Keratinocyte (primary cell): ENCODE data around the gene MCM3AP. TPM values are rescaled to one million over a fixed set of nuclear protein-coding genes. Genes with fewer than 3 reads are reported as not detected.

Source experiments
- DNase-seq: peaks from one replicate; pipeline ENCODE4 v3.0.0-alpha.2; 2011; ENCODE audit warnings: low read depth, missing footprints, low spot score
- FAIRE-seq: peaks from 2 replicates; lab custom pipeline; 2011; peaks lifted over from hg19 to GRCh38; lab: Jason Lieb, UNC
- H2AFZ ChIP-seq: 2 replicates; pipeline ENCODE4 v1.6.0; 2012; ENCODE audit warnings: low read length, control low read depth, inconsistent platforms; ENCODE audit not compliant: control insufficient read depth
- H3K27ac ChIP-seq: 2 replicates; pipeline ENCODE4 v1.5.1; 2011; ENCODE audit warnings: low read length; ENCODE audit not compliant: control insufficient read depth, insufficient read depth
- H3K27me3 ChIP-seq: 3 replicates; pipeline ENCODE4 v1.6.0; 2011; ENCODE audit warnings: low read length; ENCODE audit not compliant: control insufficient read depth, insufficient read depth; ENCODE audit errors: extremely low read depth
- H3K36me3 ChIP-seq, 2 experiments: 2 replicates in 1 of 2; 3 replicates in 1 of 2; pipeline ENCODE4 v1.5.1; 2011; ENCODE audit warnings: low read length in 2 of 2, mild to moderate bottlenecking in 1 of 2; ENCODE audit not compliant: control insufficient read depth in 2 of 2, insufficient read depth in 2 of 2; ENCODE audit errors: extremely low read depth in 1 of 2
- H3K4me1 ChIP-seq: 3 replicates; pipeline ENCODE4 v1.5.1; 2011; ENCODE audit warnings: low read length; ENCODE audit not compliant: control insufficient read depth, insufficient read depth; ENCODE audit errors: extremely low read depth
- H3K4me2 ChIP-seq: 3 replicates; pipeline ENCODE4 v1.6.0; 2011; ENCODE audit warnings: low read depth, low read length; ENCODE audit not compliant: control insufficient read depth, insufficient read depth; ENCODE audit errors: extremely low read depth
- H3K4me3 ChIP-seq, 3 experiments: fragments of 200-600 bp in 1 of 3; sonication (generic) in 1 of 3; 2 replicates in 2 of 3; 3 replicates in 1 of 3; pipeline ENCODE4 v1.5.1; 2011 to 2016; ENCODE audit warnings: low read length in 3 of 3, mild to moderate bottlenecking in 3 of 3, control low read depth in 2 of 3, inconsistent platforms in 1 of 3, low read depth in 1 of 3, mixed read lengths in 1 of 3, mixed run types in 1 of 3, moderate library complexity in 1 of 3; ENCODE audit not compliant: control insufficient read depth in 2 of 3, insufficient read depth in 2 of 3; ENCODE audit errors: extremely low read depth in 1 of 3
- H3K79me2 ChIP-seq: 2 replicates; pipeline ENCODE4 v1.6.0; 2012; ENCODE audit warnings: low read length; ENCODE audit not compliant: control insufficient read depth, insufficient read depth
- H3K9ac ChIP-seq: 3 replicates; pipeline ENCODE4 v1.6.0; 2011; ENCODE audit warnings: low read length; ENCODE audit not compliant: control insufficient read depth, insufficient read depth; ENCODE audit errors: extremely low read depth
- H3K9me1 ChIP-seq: 3 replicates; pipeline ENCODE4 v1.6.0; 2011; ENCODE audit warnings: low read length; ENCODE audit not compliant: control insufficient read depth, insufficient read depth; ENCODE audit errors: extremely low read depth
- H3K9me3 ChIP-seq: 2 replicates; pipeline ENCODE4 v1.5.1; 2012; ENCODE audit warnings: low read depth, low read length; ENCODE audit not compliant: control insufficient read depth
- H4K20me1 ChIP-seq: 3 replicates; pipeline ENCODE4 v1.6.0; 2011; ENCODE audit warnings: low read length; ENCODE audit not compliant: control insufficient read depth, insufficient read depth; ENCODE audit errors: extremely low read depth
- EZH2 ChIP-seq: IDR thresholded peaks from one replicate; pipeline ENCODE4 v1.6.1; 2012; ENCODE audit warnings: inconsistent platforms, mild to moderate bottlenecking, low read length, moderate library complexity
- dilution Hi-C: fragments of 300-500 bp; cut with MboI; formaldehyde crosslinking; loops from one replicate; pipeline ENCODE4 v1.7.0; 2020; ENCODE audit warnings: low sequenced_read_pairs; ENCODE audit not compliant: extremely low pct_ligation_motif_present
- polyA plus RNA-seq, 5 experiments: library from polyadenylated mRNA; depleted of rRNA in 3 of 5; stranded (reverse) in 3 of 5; stranded (forward) in 1 of 5; unstranded in 1 of 5; fragments of >200 nt; gene quantifications; 1 replicate in 1 of 5; 2 replicates in 3 of 5; 3 replicates in 1 of 5; pipeline versions ENCODE4 v1.2.1 to v1.2.3, GENCODE V29; 2011 to 2012; ENCODE audit warnings: missing spikeins in 2 of 5, low read depth in 1 of 5, low replicate concordance in 1 of 5
- TF ChIP-seq, protein P1 (sequence below), 3 experiments: IDR thresholded peaks in 1 of 3; conservative IDR thresholded peaks in 1 of 3; optimal IDR thresholded peaks in 1 of 3; 2 replicates in 2 of 3; 3 replicates in 1 of 3; pipeline versions ENCODE3 to v1.5.1; 2011; ENCODE audit warnings: low read length in 3 of 3, mild to moderate bottlenecking in 3 of 3, moderate library complexity in 2 of 3, control low read depth in 1 of 3, inconsistent platforms in 1 of 3; ENCODE audit not compliant: insufficient read depth in 2 of 3; ENCODE audit errors: extremely low read depth in 1 of 3

Gene MCM3AP
- polyA plus RNA-seq, 1 donor (not counting 4 experiments of a cell fraction or from before 2014, with no cell fraction given) = 34.3 TPM

DNA sequence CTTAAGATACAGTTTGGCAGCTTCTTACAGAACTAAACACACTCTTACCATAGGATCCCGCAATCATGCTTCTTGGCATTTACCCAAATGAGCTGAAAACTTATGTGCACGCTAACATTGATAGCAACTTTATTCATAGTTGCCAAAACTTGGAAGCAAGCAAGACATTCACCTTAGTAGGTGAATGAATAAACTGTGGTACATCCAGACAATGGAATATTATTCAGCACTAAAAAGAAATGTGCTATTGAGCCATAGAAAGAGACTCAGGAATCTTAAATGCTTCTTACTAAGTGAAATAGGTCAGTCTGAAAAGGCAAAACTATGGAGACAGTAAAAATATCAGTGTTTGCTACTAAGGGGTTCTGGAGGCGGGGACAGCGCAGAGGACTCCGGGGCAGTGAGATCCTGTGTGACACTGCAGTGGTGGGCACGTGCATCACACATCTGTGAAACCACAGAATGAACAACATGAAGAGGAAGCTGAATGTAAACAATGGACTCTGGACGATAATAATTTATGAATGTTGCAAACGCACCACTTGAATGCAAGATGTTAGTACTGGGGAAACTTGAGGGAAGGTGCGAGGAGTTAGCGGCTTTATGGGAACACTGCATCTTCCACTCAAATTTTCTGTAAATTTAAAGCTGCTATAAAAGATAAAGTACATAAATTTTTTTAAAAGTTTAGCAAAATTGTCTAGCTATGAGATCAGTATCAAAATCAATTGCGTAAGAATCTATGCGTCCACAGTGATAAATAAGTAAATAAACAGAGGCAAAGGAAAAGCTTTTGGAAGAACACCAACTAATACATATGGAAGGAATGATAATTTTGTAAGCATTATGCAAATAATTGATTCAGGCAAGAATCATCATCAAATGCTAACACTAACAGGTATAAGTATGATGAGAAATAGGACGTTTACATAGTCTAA lies 85.7 kb downstream of the MCM3AP start:
- H3K36me3 ChIP-seq = peaks cover 43 to 50% of the 10 kb centered on the region in 2 experiments
- DNase-seq (no peak), FAIRE-seq (no peak)
- H4K20me1 ChIP-seq = no peaks in the 10 kb centered on the region
- no peak overlapping the region for H3K27ac ChIP-seq
- dilution Hi-C loops = no loop called here
- peaks cover 18% of the 10 kb centered on the region for H3K79me2 ChIP-seq
- H3K9me3 ChIP-seq = no peaks in the 10 kb centered on the region
- no peak overlapping the region for H3K4me2 ChIP-seq
- H3K4me1 ChIP-seq = no peaks in the 10 kb centered on the region
- H3K4me3 ChIP-seq = no peak overlapping the region
- H3K9me1 ChIP-seq = no peaks in the 10 kb centered on the region
- no peaks in the 10 kb centered on the region for H3K27me3 ChIP-seq
- no peak overlapping the region for H2AFZ ChIP-seq
- TF ChIP-seq EZH2 = no peak
- TF ChIP-seq, protein P1, sequence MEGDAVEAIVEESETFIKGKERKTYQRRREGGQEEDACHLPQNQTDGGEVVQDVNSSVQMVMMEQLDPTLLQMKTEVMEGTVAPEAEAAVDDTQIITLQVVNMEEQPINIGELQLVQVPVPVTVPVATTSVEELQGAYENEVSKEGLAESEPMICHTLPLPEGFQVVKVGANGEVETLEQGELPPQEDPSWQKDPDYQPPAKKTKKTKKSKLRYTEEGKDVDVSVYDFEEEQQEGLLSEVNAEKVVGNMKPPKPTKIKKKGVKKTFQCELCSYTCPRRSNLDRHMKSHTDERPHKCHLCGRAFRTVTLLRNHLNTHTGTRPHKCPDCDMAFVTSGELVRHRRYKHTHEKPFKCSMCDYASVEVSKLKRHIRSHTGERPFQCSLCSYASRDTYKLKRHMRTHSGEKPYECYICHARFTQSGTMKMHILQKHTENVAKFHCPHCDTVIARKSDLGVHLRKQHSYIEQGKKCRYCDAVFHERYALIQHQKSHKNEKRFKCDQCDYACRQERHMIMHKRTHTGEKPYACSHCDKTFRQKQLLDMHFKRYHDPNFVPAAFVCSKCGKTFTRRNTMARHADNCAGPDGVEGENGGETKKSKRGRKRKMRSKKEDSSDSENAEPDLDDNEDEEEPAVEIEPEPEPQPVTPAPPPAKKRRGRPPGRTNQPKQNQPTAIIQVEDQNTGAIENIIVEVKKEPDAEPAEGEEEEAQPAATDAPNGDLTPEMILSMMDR (optimal IDR thresholded peaks at IDR 0.05 in 1 of 3, IDR thresholded peaks at IDR 0.05 in 1 of 3, conservative IDR thresholded peaks at IDR 0.05 in 1 of 3; ENCODE audit: extremely low read depth in 1 of 3, insufficient read depth in 2 of 3, low read length in 3 of 3) = no peak
- H3K9ac ChIP-seq = no peak overlapping the region

DNA sequence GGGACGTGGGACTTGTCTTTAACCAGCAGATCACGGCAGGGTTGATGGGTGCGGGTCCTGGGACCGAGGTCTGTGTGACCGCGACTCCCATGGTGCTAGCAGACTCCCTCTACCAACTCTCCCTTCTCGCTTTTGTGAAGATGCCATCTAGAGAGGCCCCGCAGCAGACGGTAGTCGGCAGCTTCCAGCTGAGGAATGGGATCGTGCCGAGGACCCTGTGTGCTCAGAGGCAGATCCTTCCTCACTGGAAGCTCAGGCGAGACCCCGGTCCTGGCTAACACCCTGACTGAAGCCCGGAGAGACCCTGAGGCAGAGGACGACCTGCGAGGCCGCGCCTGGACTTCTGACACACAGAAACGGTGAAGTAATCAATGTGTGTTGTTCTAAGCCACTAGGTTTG lies 88.7 kb downstream of the MCM3AP start:
- no peaks in the 10 kb centered on the region for H3K9me1 ChIP-seq
- H3K27me3 ChIP-seq = no peaks in the 10 kb centered on the region
- FAIRE-seq (no peak), DNase-seq (no peak)
- TF ChIP-seq EZH2 = no peak
- TF ChIP-seq, protein P1 (optimal IDR thresholded peaks at IDR 0.05 in 1 of 3, IDR thresholded peaks at IDR 0.05 in 1 of 3, conservative IDR thresholded peaks at IDR 0.05 in 1 of 3; ENCODE audit: extremely low read depth in 1 of 3, insufficient read depth in 2 of 3, low read length in 3 of 3) = no peak
- H3K27ac ChIP-seq = no peak overlapping the region
- H3K4me3 ChIP-seq = no peak overlapping the region
- dilution Hi-C loops = no loop called here
- peaks cover 2% of the 10 kb centered on the region for H4K20me1 ChIP-seq
- H3K9me3 ChIP-seq = no peaks in the 10 kb centered on the region
- no peak overlapping the region for H3K9ac ChIP-seq
- peaks cover 16% of the 10 kb centered on the region for H3K79me2 ChIP-seq
- peaks cover 51 to 57% of the 10 kb centered on the region in 2 experiments for H3K36me3 ChIP-seq
- H3K4me1 ChIP-seq = no peaks in the 10 kb centered on the region
- no peak overlapping the region for H2AFZ ChIP-seq
- H3K4me2 ChIP-seq = no peak overlapping the region
